Stomach (tissue), 4 donors: ENCODE measurements around the gene TMEM240.

Experiments used
- CTCF ChIP-seq, 7 experiments: fragments of 450-650 bp in 4 of 7; fragments of 200-600 bp in 3 of 7; sonication (generic) in 3 of 7; IDR thresholded peaks; one replicate each; pipeline ENCODE4 v1.5.1; 2016 to 2019; ENCODE audit warnings: antibody characterized with exemption in 7 of 7, control low read depth in 2 of 7, mild to moderate bottlenecking in 1 of 7
- POLR2A ChIP-seq, 4 donors: fragments of 450-650 bp; IDR thresholded peaks; one replicate each; pipeline ENCODE4 v1.6.1; 2016; ENCODE audit warnings: antibody characterized with exemption in 4 of 4, control low read depth in 2 of 4, mild to moderate bottlenecking in 1 of 4, moderate library complexity in 1 of 4

GRCh38 chr1:1562556-1563195 lies 22.3 kb upstream of the TMEM240 start:
- TF ChIP-seq CTCF (IDR thresholded peaks at IDR 0.05) (no peak), POLR2A (IDR thresholded peaks at IDR 0.05) (no peak)
